ENCODE measurements around the gene AP4E1.
"Not testable (repeated sequence)": the region's sequence is repeated elsewhere in the genome, so short reads cannot be mapped to it uniquely, and the experiment has no call there.

The AP4E1 gene

DNA sequence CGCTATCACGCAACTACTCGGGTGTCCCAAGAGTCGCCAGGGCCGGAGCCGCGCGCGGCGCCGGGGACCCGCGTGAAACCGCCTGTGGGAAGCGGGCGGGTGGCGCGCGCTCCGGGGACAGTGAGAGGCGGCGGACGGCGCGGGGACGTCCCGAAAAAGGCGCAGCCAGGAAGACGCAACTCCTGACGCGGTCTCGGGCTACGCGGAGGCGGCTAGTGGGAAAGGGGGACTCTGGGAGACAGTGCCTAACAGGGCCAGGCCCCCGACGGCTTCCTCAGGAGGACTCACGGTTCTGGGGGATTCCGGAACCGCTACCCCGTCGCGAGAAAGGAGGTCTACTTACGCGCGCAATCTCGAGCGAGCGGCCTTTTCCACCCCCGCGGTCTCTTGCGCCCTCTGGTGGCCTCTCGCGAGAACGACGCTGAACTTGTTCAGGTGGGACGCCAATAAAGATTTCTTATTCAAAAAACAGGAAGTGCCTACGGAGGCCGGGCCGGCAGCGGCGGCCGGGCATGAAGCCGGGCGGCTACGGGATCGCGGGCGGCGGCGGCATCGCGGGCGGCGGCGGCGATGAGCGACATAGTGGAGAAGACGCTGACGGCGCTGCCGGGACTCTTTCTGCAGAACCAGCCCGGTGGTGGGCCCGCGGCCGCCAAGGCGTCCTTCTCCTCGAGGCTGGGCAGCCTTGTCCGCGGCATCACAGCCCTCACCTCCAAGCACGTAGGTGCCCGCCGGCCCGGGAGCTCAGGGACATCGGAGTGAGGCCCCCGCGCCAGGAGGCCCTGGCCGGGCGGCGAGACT, at the start of gene AP4E1:
Gene AP4E1, plus strand, starts transcription at position 475 of the 801 bp plus-strand sequence. Its CDS starts 96 bp downstream, at position 571.
- DNase-seq: peak; percentile 91

DNA sequence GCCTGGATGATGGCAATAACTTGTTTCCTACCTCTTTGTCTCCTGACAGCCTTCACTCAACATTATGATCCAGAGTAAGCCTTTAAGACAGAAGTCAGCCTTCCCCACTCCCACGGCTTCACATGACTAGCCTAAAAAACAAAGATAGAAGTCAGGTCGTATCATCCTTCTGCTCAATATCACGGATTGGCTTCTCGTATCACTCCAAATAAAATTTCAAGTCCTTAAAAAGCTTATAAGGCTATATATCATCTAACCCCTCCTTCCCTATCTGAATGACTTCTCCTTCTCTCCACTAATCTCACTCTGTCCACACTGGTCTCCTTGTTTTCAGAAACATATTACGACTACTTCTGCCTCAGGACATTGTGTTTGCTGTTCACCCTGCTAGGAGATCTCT, 47.7 kb upstream of the AP4E1 start:
- no peak for DNase-seq

DNA sequence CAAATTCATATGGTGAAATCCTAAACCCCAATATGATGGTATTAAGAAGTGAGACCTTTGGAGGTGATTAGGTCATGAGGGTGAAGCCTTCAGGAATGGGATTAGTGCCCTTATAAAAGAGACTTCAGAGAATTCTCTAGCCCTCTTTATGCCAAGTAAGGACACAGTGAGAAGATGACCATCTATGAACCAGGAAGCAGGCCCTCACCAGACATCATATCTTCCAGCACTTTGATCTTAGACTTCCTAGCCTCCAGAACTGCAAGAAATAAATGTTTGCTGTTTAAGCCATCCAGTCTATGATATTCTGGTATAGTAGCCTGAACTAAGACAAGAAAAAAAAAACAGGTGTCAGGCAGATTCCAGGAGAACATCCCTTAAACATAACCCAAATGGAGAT, 45.9 kb upstream of the AP4E1 start:
- no peak for DNase-seq

DNA sequence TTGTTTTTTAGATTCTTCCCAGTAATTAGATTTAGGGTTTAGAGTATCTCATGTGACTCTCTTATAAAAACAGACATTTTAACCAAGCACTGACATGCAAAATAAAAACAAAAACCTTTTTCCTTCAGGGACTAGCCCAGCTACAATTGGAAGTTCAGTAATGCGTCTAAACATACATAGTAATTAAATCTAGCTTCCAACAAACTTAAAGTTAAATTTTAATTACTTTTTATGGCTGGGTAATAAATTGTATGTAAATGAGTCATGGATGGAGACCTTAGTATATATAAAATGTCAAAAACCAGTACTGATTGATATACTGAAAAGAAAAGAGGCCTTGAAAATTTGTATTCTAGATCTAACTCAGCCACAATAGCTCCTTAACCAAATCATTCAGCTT, 43.6 kb upstream of the AP4E1 start:
- no peak for DNase-seq

DNA sequence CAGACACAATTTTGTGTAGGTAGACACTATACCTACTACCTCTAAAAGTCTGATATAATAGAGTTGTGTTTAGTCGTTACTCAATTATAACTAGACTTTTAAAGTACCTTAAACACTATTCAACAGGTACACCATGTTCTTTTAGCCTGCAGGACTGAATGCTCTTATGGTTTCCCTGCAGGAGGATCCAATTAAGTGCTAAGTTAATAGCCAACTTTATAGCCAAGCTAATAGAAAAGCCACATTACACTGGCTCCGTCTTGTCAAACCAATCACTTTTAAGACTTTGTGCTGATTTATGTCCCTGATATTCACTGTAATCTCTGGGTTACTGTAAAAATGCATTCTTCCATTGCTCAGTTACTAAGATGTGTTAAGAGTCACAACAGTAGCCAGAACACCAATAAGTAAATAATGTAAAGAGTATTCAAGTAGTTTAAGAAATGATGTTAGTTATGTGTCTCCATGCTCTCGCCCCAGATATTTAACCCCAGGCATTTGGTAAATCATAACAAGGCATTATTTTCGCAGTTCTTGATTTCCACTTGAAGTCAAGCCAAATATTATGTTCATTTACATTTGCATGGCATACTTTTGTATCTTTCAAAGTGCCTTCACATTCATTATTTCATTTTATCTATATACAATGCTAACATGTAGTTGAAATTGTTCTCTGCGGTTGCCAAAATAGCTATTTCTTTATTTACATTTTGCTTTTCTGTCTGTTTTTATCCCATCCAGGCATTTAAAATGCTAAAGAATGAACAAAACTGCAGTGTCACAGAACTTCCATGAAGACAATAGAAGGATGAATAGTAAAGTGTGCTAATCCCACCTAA, 42.7 kb upstream of the AP4E1 start:
- DNase-seq: no peak

DNA sequence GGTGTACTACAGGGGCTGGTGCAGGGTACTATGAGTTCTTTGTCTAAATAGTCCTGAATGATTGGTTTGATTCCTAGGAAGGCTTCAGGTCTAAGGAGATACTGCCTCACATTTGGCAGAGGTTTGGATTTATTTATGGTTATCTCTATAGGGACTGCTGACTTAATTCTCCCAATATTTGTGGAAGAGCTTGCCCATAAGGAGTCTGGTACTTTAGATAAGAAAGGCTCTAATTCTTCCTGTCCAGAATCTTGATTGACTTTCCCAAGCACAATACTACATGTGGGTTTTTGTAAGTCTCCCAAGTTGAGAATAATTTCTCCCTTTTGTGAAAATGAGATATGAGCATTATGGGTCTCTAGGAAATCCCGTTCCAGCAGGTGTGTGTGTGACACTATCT, 36.7 kb upstream of the AP4E1 start:
- no peak for DNase-seq

DNA sequence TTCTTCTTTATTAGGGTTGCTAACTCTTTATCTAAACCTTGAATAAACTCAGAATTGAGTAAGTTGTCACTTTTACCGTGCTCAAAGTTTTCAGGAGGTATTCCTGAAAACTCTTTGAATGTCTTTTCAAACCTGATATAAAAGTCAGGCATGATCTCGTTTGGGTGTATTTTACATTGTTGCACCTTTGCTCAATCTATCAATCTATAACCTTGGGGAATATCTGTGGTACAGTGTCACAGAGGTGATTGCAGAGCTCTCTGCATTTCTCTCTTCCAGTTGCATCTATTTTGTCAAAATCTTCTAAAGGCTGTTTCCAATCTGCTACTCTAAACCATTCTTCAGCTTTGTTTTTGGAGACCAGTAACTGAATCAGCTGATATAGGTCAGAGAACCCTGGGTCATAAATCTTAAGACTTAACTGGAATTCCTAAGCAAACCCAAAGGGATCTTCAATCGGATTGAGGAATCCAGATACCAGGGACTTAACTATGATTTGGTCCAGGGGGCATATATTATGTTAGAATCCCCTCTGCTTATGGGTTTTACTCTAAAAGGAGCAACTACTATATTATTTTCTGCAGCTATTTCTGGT, 35.6 kb upstream of the AP4E1 start:
- DNase-seq: no peak

DNA sequence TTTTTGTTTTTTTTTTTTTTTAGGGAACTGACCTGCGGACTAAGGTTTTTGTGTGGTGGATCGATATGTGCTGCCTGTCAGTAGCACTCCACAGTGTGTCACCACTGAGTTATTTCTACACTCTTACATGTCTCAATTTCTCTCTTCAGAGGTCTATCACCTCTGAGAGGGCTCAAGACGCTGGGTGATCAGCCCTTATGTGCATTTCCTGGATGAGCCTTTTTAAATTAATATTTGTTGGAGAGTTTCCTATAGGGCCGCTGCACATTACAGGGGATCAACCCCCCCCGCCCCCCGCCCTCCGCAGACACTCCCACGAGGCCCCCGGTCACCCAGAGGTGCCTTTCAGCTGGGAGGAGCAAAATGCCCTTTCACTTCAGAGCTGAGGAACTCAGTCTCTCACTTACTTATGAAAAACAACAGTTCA, 34.5 kb upstream of the AP4E1 start:
- DNase-seq: no peak

DNA sequence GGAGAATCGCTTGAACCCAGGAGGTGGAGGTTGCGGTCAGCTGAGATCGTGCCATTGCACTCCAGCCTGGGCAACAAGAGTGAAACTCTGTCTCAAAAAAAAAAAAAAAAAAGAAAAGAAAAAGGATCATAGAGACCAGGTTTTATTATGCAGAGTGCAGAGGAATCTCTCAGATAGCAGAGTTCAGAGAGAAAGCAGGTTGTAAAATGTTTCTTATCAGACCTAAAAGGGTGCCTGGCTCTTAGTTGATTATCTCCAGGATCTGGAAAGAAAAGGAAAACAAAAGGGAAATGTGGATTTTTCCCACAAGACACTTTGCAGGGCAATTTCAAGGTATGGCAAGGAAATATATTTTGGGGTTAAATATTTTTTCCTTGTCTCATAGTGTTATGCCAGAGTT, 33.2 kb upstream of the AP4E1 start:
- not testable (repeated sequence) for DNase-seq

DNA sequence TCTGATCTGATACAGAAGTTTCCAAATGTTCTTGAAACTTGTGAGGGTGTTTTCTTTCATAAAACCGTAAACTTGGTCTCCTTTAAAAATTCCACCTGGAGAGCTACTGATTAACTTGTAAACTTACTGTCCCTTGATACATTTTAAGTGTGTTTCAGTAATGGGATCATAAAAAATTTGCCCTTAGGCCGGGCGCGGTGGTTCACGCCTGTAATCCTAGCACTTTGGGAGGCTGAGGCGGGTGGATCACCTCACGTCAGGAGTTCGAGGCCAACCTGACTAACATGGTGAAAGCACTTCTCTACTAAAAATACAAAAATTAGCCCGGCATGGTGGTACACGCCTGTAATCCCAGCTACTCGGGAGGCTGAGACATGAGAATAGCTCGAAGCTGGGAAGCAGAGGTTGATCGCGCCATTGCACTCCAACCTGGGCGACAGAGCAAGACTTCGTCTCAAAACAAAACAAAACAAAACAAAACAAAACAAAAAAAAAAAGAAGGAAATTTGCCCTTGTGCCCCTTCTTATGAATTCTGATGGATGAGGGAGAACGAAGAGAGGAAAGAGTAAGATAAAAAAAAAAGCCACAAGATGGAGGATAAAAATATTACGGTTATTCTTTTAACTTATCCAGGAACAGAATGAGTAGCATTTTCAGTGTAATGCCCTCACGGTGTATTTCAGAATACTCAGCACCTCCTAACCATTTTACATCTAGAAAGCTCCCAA, 32.1 kb upstream of the AP4E1 start:
- no peak for DNase-seq

DNA sequence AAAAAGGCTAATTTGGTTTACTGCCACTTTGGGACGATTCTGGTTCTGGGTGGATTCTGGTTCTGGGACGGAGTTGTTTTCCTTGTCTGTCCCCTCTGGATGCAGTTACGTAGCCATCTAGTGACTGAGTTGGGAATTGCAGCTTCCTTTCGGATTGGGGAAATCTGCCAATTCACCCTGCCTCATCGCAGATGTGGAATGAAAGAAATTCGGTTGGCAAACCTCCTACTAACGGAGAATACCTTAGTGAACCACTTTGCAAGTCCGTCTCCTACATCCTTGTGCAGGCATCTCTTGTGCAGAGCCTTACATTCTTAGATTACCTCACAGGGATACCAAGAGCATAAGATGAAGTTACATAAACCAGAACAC, 31.5 kb upstream of the AP4E1 start:
- DNase-seq: peak; percentile 94

DNA sequence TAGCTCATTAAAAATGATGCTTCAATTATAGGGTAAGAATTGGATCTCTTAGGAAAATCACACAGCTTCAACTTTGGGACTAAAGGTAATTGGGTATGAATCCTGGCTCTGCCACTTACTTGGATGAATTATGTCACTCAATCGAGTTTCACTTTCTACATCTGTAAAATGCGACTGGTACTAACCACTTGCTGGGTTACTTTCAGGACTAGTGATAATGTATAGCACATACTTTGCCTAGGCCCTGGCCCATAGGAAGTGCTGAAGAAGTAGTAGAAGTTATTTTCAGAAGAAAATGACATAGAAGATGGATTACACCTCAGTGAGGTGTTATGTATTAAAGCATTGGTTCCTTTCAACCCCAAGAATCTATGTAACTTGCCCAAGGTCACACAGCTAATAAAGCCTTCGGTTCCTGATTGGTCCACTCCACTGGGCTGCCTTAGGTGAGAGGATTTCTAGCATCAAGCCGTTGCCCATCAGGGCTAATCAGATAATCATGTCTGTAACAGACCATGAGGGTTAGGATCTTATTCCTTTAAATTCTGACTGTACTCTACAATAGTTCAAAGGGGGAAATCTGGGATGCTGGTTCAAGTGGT, 29.4 kb upstream of the AP4E1 start:
- DNase-seq: no peak

DNA sequence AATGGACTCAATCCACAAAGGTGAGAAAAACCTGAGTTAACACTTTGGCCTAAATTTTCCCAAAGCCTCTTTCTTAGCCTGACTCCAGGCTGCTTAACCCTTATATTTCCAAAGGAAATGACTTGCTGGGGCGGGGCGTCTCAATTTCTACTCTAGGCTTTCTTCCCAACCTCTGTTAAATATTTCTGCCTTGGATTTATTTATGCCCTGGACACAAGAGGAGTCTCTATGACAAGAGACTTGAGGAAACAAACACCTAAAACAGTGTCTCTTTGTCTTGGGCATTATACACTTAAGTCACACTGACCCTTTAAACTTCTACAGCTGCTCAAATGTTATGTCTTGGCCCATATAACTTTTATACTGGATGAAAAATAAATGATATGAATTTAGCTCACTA, 28.3 kb upstream of the AP4E1 start:
- DNase-seq: peak; percentile 13

DNA sequence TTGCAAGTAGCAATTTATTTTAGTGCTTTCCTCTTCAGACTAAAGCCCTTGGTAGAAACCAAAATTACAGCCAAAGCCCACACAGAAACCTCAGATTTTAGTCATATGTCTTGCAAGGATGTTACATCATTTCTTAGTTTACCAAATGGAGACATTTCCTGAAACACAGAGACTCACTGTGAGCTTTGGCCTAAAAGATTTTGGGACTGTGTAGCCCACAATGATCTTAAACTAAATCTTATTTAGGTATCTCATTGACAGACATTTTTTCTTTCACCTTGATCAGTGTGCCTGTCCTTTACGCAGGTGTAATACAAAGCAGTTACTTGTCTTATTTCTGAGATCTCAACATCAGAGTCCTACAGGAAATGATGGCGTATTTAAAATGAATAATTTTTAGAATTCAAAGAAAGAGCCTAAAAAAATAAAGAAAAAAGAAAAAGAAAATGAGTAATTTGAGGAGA, 27.8 kb upstream of the AP4E1 start:
- DNase-seq: peak; percentile 72

DNA sequence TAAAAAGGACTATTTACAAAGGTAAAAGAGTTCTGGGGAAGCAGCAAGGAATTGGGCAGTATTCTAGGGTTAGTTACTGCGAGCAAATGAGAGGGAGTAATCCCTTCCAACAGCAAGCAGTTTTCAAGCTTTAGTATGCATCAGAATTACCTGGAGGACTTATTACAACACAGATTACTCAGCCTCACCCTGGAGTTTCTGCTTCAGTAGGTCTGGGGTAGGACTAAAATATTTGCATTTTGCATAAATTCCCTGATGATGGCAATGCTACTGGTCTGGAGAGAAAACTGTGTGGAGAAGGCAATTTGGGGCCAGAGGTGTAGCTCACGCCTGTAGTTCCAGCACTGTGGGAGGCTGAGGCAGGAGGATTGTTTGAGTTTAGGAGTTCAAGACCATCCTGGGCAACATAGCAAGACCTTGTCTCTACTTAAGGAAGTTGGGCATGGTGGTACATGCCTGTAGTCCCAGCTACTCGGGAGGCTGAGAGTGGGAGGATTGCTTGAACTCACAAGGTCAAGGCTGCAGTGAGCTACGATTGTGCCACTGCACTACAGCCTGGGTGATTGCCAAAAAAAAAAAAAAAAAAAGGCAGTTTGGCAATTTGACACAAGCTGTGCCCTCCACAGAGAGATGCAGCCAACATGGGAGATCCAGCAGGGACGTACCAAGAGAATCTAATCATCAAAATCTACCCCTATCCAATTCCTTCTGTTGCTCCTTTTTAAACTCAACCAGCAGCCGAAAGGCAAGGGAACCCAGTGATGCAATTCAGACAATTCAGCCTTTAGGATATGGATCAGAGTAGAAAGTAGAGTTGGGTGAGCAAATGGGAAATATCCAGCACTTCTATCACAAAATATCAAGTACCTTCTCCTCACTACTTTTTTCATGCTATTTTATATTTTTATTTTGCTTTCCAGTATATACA, 27.1 kb upstream of the AP4E1 start:
- DNase-seq: no peak

DNA sequence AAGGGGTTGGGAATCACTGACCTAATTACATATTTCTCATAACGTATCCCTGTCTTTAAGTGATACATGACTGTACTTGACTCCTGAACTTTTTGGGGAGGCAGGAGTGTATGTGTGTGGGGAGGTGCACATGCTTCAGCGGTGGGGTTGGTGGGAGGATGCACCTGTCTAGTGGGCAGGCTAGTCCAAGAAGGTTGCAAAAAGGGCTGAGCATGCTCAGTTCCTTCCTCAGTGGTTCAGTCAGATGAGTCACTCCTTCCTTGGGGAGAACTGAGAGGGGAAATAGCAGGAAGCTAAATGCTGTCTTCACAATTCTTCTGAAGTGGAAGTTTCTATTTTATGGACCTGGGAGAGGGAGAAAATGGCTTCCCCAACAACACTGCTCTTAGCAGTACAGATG, 24.6 kb upstream of the AP4E1 start:
- DNase-seq: peak; percentile 76

DNA sequence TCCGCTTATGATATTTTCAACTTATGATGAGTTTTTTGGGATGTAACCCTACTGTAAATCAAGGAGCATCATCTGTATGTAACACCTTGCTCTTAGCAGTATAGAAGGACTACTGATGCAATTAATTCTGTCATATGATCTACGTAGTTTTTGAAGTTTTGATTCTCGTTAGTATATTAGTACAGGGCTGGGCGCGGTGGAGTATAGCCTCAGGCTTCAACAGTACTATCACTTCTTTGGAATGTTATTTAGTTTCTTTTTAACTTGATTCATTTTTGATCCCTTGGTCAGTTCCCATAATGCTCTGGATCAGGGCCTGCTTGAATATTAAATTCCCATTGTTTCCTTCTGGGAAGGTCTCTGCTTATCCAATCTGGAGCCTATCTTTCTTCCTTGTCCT, 23.9 kb upstream of the AP4E1 start:
- DNase-seq: peak; percentile 87

DNA sequence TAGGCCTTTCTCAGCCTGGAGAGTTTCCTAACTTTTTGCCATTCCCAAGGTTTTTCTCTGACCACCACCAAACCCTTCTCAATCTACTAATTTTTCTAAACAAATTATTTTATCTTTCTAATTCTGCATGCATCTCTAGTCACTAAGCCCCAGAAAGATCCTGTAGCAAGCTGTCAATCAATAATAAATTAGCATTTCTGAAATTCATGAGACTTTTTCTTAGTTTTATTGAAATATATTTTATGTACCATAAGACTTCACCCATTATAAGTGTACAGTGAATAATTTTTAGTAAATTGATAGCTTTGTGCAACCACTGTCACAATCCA, 22.4 kb upstream of the AP4E1 start:
- no peak for DNase-seq

DNA sequence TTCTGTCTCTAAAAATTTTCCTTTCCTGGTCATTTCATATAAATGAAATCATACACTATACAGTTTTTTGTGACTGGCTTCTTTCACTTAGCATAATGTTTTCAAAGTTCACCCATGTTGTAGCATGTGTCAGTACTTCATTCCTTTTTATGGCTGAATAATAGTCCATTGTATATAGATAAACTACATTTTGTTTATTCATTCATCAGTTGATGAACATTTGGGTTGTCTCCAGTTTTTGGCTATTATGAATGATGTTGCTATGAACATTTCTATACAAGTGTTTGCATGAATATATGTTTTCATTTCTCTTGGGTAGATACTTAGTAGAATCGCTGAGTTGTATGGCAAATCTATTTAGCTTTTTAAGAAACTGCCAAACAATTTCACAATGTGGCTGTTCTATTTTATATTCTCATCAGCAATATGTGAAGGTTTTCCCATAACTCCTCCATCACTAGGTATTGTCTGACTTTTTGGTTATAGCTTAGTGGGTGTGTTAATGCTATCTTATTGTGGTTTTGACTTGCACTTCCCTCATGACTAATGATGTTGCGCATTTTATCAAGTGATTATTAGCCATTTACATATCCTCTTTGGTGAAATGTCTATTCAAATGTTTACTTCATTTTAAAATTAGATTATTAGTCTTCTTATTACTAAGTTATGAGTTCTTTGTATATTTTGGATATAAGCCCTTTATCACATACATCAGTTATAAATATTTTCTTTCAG, 21.7 kb upstream of the AP4E1 start:
- DNase-seq: no peak

DNA sequence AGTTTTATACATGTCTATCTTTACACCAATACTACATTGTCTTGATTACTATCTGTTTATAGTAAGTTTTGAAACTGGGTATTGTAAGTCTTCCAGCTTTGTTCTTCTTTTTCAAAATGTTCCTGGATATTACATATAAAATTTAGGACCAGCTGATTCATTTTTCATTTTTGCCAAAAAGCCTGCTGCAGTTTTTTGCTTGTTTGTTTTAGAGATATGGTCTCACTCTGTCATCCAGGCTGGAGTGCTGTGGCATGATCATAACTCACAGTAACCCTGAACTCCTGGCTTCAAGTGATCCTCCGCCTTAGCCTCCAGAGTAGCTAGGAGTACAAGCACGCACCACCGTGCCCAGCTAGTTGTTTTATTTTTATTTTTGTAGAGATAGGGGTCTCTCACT, 20.4 kb upstream of the AP4E1 start:
- DNase-seq: no peak

DNA sequence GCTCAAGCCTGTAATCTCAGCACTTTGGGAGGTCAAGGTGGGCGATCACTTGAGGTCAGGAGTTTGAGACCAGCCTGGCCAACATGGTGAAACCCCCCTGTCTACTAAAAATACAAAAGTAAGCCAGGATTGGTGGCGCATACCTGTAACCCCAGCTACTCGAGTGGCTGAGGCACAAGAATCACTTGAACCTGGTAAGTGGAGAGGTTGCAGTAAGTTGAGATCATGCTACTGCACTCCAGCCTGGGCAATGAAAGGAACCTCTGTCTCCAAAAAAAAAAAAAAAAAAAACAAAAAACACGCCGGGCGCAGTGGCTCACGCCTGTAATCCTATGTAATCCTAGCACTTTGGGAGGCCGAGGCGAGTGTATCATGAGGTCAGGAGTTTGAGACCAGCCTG, 18.9 kb upstream of the AP4E1 start:
- DNase-seq: no peak
